Measurements from ENCODE around the gene LASP1.

The LASP1 gene, protein sequence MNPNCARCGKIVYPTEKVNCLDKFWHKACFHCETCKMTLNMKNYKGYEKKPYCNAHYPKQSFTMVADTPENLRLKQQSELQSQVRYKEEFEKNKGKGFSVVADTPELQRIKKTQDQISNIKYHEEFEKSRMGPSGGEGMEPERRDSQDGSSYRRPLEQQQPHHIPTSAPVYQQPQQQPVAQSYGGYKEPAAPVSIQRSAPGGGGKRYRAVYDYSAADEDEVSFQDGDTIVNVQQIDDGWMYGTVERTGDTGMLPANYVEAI

DNA sequence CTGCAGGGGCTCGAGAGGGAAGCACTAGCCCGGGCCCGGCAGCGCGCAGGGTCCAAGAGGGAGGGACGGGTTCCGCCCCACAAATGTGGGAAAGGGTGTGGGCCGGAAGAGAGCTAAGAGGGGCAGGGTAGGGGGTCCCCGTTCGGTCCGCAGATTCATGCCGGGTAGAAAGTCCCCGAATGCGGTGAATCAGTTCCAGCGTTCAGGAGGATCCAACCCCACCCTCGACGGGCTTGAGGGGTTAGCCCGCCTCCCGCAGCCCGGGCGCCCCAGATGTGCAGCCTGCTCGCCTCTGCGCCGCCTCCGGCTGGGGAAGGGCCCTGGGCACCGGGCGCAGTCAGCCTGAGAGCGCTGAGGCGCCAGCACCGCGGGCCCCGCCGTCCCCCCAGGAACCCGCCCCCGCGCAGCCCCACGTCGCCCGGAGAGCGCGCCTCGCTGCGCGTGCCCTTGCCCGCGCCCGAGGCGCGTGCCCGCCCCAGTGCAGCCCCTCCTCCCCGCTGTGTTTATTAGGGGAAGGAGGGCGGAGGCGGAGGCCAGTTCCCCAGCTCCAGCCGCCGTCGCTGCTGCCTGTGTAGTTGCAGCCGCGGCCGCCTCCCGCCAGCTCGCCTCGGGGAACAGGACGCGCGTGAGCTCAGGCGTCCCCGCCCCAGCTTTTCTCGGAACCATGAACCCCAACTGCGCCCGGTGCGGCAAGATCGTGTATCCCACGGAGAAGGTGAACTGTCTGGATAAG, at the start of gene LASP1:
Gene LASP1 (plus strand): TSS at position 533 of the 733 bp plus-strand sequence. CDS start 132 bp downstream, at position 665.
- H3F3A ChIP-seq (ENCODE audit: control insufficient read depth, insufficient read depth) = peaks cover 26% of the 10 kb centered on the region
- peak; percentile 13 for TF ChIP-seq CTCF (IDR thresholded peaks at IDR 0.05; ENCODE audit: low read depth, low read length, poor library complexity, severe bottlenecking)
- TF ChIP-seq EZH2phosphoT487 (IDR thresholded peaks at IDR 0.05; ENCODE audit: borderline replicate concordance, low read length) = no peak
- H3K9me2 ChIP-seq (replicated peaks; ENCODE audit: control insufficient read depth, low read length) = no peaks in the 10 kb centered on the region
- H3K27ac ChIP-seq (ENCODE audit: low read depth, low read length) = peak within 1 kb of the TSS; percentile 89
- H3K4me3 ChIP-seq (ENCODE audit: low read length) = peak within 1 kb of the TSS; percentile 95
- peaks cover 24% of the 10 kb centered on the region for H3K36me3 ChIP-seq (ENCODE audit: control insufficient read depth, low read length)
- peaks cover 47% of the 10 kb centered on the region for H3K79me2 ChIP-seq (ENCODE audit: control insufficient read depth, low read length)
- H4K20me1 ChIP-seq (ENCODE audit: control insufficient read depth, insufficient read depth, low read depth, low read length) = peaks cover 6% of the 10 kb centered on the region
- H3K27me3 ChIP-seq (ENCODE audit: control insufficient read depth, low read length) = no peaks in the 10 kb centered on the region
- peaks cover 43% of the 10 kb centered on the region for H3K4me1 ChIP-seq (ENCODE audit: control insufficient read depth, low read length)
- peak within 1 kb of the TSS; percentile 86 for H3K4me2 ChIP-seq (ENCODE audit: low read length)
- no peaks in the 10 kb centered on the region for H3K9me3 ChIP-seq (ENCODE audit: control insufficient read depth, insufficient read depth, low read length)

DNA sequence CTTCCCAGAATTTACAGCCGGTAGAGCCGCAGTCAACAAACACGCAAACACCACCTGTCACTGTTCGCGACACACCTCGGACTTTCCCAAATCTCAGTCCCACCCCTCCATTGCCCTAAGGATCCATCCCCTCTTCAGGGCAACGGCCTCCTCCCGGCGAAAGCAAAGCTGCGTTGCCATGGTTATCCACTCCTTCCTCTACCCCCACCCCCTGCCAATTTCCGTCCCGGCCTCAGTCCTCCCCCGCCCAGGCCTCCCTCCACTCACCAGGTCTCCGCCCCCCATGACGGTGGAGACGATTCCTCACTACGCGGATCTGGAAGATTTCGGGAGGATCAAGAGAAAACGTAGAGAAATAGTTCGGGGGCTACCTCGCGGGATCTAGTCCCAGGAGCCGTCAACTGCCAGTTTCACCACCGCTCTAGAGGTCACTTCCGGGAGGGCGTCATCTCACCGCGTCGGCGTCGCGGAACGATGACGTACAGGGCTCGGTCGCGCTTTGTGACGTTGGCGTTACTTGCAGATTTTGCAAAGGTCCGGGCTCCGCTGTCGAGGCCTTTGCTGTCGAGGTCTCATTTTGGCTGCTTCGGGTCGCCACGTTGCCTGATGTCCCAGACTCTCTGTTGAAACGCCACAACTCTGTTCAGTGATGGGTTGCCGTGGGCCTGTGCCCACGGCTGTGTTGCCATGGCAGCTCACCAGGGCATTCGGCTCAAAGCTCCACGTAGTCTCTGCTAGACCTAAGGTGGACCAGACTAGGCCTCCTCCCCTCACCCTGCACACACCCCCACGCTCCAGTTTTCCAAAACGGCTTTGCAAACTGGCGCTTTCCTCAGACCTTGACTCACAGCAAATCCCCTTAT, 44.7 kb upstream of the LASP1 start, which contains the start of gene CWC25:
Gene CWC25 (minus strand): TSS at position 423 of the 863 bp plus-strand sequence. CDS start 138 bp downstream, at position 285.
- peak within 1 kb of the TSS; percentile 69 for H3K27ac ChIP-seq (ENCODE audit: low read depth, low read length)
- no peaks in the 10 kb centered on the region; the same call in 1 of the 2 replicates for H3F3A ChIP-seq (ENCODE audit: control insufficient read depth, insufficient read depth)
- H3K79me2 ChIP-seq (ENCODE audit: control insufficient read depth, low read length) = peaks cover 48% of the 10 kb centered on the region

More for the DNA sequence above, 44.7 kb upstream of the LASP1 start, which contains the start of gene CWC25:
- no peak for TF ChIP-seq EZH2phosphoT487 (IDR thresholded peaks at IDR 0.05; ENCODE audit: borderline replicate concordance, low read length)
- TF ChIP-seq CTCF (IDR thresholded peaks at IDR 0.05; ENCODE audit: low read depth, low read length, poor library complexity, severe bottlenecking) = no peak
- Histone ChIP-seq H4K20me1 (ENCODE audit: control insufficient read depth, insufficient read depth, low read depth, low read length) (no peaks in the 10 kb centered on the region; the same call in 1 of the 2 replicates), H3K4me1 (ENCODE audit: control insufficient read depth, low read length) (peaks cover 18% of the 10 kb centered on the region), H3K27me3 (ENCODE audit: control insufficient read depth, low read length) (no peaks in the 10 kb centered on the region), H3K4me3 (ENCODE audit: low read length) (peak within 1 kb of the TSS; percentile 87), H3K9me2 (replicated peaks; ENCODE audit: control insufficient read depth, low read length) (no peaks in the 10 kb centered on the region), H3K36me3 (ENCODE audit: control insufficient read depth, low read length) (peaks cover 12% of the 10 kb centered on the region), H3K4me2 (ENCODE audit: low read length) (peak within 1 kb of the TSS; percentile 68), H3K9me3 (ENCODE audit: control insufficient read depth, insufficient read depth, low read length) (no peaks in the 10 kb centered on the region)

Measured in DOHH2 (cell line).